ENCODE results near the gene MB. TPM values are rescaled to one million over a fixed set of nuclear protein-coding genes. Genes with fewer than 3 reads are reported as not detected.
A peak's percentile ranks its signal among the peaks of the same experiment; 100 is the strongest.

Gene MB
- polyA plus RNA-seq, 2 of the 4 experiments (the other 2 are of a cell fraction) = 6.9 to 12.1 TPM

GRCh38 chr22:35627267-35628041, 10.3 kb upstream of the MB start (continued):
- TF ChIP-seq, protein P1, sequence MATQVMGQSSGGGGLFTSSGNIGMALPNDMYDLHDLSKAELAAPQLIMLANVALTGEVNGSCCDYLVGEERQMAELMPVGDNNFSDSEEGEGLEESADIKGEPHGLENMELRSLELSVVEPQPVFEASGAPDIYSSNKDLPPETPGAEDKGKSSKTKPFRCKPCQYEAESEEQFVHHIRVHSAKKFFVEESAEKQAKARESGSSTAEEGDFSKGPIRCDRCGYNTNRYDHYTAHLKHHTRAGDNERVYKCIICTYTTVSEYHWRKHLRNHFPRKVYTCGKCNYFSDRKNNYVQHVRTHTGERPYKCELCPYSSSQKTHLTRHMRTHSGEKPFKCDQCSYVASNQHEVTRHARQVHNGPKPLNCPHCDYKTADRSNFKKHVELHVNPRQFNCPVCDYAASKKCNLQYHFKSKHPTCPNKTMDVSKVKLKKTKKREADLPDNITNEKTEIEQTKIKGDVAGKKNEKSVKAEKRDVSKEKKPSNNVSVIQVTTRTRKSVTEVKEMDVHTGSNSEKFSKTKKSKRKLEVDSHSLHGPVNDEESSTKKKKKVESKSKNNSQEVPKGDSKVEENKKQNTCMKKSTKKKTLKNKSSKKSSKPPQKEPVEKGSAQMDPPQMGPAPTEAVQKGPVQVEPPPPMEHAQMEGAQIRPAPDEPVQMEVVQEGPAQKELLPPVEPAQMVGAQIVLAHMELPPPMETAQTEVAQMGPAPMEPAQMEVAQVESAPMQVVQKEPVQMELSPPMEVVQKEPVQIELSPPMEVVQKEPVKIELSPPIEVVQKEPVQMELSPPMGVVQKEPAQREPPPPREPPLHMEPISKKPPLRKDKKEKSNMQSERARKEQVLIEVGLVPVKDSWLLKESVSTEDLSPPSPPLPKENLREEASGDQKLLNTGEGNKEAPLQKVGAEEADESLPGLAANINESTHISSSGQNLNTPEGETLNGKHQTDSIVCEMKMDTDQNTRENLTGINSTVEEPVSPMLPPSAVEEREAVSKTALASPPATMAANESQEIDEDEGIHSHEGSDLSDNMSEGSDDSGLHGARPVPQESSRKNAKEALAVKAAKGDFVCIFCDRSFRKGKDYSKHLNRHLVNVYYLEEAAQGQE (IDR thresholded peaks at IDR 0.05) = no peak
- TF ChIP-seq, protein P2, sequence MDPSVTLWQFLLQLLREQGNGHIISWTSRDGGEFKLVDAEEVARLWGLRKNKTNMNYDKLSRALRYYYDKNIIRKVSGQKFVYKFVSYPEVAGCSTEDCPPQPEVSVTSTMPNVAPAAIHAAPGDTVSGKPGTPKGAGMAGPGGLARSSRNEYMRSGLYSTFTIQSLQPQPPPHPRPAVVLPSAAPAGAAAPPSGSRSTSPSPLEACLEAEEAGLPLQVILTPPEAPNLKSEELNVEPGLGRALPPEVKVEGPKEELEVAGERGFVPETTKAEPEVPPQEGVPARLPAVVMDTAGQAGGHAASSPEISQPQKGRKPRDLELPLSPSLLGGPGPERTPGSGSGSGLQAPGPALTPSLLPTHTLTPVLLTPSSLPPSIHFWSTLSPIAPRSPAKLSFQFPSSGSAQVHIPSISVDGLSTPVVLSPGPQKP (IDR thresholded peaks at IDR 0.05; ENCODE audit: low read depth, low read length) = no peak
- TF ChIP-seq, protein P3, sequence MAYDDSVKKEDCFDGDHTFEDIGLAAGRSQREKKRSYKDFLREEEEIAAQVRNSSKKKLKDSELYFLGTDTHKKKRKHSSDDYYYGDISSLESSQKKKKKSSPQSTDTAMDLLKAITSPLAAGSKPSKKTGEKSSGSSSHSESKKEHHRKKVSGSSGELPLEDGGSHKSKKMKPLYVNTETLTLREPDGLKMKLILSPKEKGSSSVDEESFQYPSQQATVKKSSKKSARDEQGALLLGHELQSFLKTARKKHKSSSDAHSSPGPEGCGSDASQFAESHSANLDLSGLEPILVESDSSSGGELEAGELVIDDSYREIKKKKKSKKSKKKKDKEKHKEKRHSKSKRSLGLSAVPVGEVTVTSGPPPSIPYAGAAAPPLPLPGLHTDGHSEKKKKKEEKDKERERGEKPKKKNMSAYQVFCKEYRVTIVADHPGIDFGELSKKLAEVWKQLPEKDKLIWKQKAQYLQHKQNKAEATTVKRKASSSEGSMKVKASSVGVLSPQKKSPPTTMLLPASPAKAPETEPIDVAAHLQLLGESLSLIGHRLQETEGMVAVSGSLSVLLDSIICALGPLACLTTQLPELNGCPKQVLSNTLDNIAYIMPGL (CRISPR knock-in tag; IDR thresholded peaks at IDR 0.05; ENCODE audit: borderline replicate concordance) = no peak
- TF ChIP-seq, protein P4, sequence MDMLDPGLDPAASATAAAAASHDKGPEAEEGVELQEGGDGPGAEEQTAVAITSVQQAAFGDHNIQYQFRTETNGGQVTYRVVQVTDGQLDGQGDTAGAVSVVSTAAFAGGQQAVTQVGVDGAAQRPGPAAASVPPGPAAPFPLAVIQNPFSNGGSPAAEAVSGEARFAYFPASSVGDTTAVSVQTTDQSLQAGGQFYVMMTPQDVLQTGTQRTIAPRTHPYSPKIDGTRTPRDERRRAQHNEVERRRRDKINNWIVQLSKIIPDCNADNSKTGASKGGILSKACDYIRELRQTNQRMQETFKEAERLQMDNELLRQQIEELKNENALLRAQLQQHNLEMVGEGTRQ (IDR thresholded peaks at IDR 0.05) = no peak
- TF ChIP-seq EHF (CRISPR knock-in tag; IDR thresholded peaks at IDR 0.05) = no peak

DNA sequence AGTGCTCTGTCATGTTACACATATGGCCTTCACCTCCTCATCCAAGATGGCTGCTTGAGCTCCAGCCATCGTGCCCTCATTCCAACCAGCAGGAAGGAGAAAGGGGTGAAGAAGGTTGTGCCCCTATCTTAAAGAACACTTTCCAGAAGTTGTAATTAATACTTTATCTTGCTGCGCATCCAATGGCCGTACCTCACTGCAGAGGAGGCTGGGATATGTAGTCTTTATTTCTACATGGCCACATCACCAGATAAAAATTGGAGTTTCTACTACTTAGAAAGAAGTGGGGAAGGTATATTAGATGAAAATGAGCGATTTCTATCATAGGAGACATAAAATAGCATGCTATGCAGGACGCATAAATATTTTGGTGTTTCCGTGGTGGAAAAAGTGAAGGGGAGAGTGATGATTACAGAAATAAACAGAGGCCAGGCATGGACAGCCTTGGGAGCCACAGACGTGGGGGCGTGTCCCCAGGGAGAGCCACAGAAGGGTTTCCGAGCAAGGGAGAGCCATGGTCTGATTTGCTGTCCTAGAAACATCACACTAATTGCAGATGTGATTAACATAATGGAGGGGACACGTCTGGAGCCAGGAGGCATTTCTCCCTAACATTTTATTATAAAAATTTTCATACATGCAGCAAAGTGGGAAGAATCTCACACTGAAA, 8.8 kb upstream of the MB start:
- H3K4me1 ChIP-seq = peaks cover 62% of the 10 kb centered on the region
- WGBS (ENCODE audit: missing lambda C conversion rate) = 73% methylated on average over 10 of the region's 10 CpGs
- TF ChIP-seq, protein P5, sequence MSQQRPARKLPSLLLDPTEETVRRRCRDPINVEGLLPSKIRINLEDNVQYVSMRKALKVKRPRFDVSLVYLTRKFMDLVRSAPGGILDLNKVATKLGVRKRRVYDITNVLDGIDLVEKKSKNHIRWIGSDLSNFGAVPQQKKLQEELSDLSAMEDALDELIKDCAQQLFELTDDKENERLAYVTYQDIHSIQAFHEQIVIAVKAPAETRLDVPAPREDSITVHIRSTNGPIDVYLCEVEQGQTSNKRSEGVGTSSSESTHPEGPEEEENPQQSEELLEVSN (IDR thresholded peaks at IDR 0.05; ENCODE audit: borderline replicate concordance, low read depth) = no peak
- TF ChIP-seq, protein P3 (CRISPR knock-in tag; IDR thresholded peaks at IDR 0.05; ENCODE audit: borderline replicate concordance) = no peak
- TF ChIP-seq, protein P1 (IDR thresholded peaks at IDR 0.05) = no peak
- TF ChIP-seq RAD21 (conservative IDR thresholded peaks at IDR 0.05 in 1 of 2, IDR thresholded peaks at IDR 0.05 in 1 of 2) = no peak
- TF ChIP-seq, protein P4 (IDR thresholded peaks at IDR 0.05) = no peak
- TF ChIP-seq MYC (IDR thresholded peaks at IDR 0.05; ENCODE audit: borderline replicate concordance, low read length) = no peak
- no peak for TF ChIP-seq ZC3H11A (IDR thresholded peaks at IDR 0.05)
- TF ChIP-seq HOXA7 (CRISPR knock-in tag; IDR thresholded peaks at IDR 0.05) = no peak
- TF ChIP-seq JUN (IDR thresholded peaks at IDR 0.05) = no peak
- TF ChIP-seq FOXS1 (CRISPR knock-in tag; IDR thresholded peaks at IDR 0.05) = no peak
- no peak for TF ChIP-seq CTCF (IDR thresholded peaks at IDR 0.05)
- H3K9me3 ChIP-seq = no peaks in the 10 kb centered on the region
- H3K4me3 ChIP-seq = no peak overlapping the region
- POLR2A ChIA-PET = no interaction called here
- no peak for ATAC-seq
- CTCF ChIA-PET = interaction anchor here (0.6 to 3.3 kb wide), 11 partner anchors 44 to 486 kb away, joined by 3 to 17 read pairs (median 4); no protein-coding TSS in a partner anchor
- no peak for FAIRE-seq
- peak overlapping the region; percentile 65; the same call in 1 of the 3 replicates for H3K4me2 ChIP-seq
- H3K27ac ChIP-seq = peak overlapping the region; percentile 89 to 99; a peak in 5 of 6 replicates
- no peak for DNase-seq (ENCODE audit: low read depth in 1 of 2, low spot score in 1 of 2)
